LNCAP (cell line): ENCODE measurements around the gene ARID1B.

ENCODE experiments used
- TF ChIP-seq, protein P1 (sequence below): fragments of 450-650 bp; IDR thresholded peaks from 2 replicates; pipeline ENCODE4 v1.5.1; 2017; ENCODE audit warnings: mild to moderate bottlenecking

The ARID1B gene

DNA sequence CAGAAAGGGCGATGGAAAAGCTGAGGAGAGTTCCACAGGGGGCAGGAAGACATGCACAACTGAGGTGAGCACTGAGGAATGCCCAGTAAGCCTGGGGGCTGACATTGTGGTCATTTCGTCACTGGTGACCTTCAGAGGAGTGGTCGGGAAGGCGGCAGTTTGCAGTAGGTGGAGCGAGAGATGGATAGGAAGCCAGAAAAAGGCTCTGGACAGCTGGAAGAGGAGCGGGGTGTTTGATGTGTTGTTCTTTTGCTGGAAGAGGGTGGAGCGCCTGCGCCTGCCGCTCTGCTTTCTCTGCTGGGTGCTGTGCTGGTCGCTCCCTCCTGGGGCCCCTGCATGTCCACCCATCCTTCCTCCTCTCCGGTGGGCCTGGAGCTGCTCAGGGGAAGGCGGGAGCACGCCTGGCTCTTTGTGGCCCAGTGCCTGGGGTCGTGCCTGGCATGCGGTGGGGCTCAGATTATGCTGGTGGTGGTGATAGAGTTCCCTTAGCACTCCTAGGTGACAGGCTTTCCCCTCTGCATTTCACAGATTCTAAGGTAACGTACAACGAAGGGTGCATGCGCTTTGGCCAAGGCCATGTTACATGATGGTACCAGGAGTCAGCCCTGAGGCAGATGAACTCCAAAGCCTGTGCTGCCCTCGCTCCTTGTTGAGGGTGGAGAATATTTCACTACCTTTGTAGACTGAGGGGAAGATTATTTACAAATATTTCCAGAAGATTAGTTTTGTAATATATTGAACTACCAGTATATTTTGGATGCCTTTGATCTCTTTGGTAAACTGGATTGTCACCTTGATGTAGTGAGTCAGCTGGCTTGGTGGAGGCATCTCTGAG, 20.9 kb downstream of the ARID1B start:
- TF ChIP-seq, protein P1, sequence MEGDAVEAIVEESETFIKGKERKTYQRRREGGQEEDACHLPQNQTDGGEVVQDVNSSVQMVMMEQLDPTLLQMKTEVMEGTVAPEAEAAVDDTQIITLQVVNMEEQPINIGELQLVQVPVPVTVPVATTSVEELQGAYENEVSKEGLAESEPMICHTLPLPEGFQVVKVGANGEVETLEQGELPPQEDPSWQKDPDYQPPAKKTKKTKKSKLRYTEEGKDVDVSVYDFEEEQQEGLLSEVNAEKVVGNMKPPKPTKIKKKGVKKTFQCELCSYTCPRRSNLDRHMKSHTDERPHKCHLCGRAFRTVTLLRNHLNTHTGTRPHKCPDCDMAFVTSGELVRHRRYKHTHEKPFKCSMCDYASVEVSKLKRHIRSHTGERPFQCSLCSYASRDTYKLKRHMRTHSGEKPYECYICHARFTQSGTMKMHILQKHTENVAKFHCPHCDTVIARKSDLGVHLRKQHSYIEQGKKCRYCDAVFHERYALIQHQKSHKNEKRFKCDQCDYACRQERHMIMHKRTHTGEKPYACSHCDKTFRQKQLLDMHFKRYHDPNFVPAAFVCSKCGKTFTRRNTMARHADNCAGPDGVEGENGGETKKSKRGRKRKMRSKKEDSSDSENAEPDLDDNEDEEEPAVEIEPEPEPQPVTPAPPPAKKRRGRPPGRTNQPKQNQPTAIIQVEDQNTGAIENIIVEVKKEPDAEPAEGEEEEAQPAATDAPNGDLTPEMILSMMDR = no peak

DNA sequence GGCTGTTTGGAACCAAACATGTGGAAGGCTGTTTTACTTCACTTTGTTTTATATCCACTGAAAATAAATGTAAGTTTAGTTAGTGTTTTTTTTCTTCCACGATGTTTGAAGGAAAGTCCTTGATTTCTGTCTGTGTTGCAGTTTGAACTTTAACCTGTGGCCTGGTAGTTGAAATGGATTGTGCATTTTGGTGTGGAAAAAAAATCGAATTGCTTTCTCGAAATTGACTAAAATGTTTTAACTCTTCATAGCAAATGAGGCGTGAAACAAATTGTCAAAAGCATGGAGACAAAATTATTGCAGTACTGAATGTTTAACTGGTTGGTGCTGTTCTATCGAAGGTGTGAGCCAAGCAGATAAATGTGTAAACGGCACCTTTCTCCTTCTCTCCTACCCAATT, 24.5 kb downstream of the ARID1B start:
- TF ChIP-seq, protein P1 = no peak

DNA sequence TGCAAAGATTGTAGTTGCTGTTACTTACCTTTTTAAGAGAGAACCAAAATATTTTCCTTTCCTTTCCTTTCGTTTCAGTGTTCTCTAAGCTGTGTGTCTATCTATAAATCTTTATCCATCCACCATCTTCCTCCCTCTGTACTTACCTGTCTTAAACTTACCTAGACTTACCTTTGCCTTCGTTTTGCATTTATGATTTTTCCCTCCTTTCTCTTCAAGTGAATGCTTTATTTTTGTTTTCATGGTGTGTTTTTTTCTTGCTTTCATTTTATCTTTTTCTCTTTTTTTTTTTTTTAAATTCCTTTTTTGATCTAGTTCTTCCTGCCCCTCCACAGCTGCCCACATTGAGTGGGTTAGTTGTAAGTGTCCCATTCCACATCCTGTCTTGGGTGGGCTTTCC, 26.2 kb downstream of the ARID1B start:
- TF ChIP-seq, protein P1 = no peak

DNA sequence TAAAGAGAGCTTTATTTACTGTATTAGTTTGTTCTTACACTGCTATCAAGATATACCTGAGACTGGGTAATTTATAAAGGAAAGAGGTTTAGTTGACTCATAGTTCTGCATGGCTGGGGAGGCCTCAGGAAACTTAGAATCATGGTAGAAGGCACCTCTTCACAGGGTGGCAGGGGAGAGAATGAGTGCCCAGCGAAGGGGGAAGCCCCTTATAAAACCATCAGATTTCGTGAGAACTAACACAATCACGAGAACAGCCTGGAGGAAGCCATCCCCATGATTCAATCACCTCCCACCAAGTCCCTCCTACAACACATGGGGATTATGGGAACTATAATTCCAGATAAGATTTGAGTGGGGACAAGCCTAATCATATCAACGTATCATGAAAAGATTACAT, 27.2 kb downstream of the ARID1B start:
- TF ChIP-seq, protein P1 = no peak

DNA sequence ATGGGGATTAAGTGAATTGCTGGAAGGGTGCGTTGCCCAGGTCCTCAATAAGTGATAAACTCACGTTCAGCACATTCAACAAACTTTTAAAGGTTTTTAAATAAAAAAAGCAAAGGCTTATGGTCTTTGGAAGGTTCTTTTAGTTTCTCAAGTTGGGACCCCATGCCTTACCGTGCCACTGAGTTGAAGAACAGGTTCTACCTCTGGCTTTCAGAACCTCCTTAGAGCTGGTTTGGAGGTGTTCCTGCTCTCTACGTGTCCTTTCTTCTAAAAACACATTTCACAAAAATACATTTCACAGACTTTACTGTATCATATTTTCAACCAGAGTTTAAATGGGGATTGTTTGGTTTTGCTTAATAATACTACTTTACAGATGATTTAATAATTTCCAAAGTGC, 29.0 kb downstream of the ARID1B start:
- TF ChIP-seq, protein P1 = no peak

DNA sequence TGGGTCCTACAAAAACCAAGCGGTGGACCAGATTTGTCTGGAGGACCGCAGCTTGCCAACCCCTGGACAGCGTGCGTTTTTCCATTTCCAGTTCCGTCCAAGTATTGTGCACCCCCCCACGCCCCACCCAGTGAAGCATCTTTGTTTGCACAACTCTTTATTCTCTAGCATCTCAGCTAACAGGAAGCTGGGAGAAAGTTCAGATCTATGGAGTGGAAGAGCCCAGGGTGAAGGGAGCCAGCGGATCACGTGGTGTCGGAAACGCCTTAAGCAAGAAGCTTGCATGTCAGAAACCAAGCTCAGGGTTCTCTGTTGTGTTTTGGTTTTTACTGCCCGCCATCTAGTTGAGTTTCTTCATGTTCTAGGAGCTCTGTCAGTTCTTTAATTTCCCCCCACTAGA, 29.9 kb downstream of the ARID1B start:
- TF ChIP-seq, protein P1 = no peak

DNA sequence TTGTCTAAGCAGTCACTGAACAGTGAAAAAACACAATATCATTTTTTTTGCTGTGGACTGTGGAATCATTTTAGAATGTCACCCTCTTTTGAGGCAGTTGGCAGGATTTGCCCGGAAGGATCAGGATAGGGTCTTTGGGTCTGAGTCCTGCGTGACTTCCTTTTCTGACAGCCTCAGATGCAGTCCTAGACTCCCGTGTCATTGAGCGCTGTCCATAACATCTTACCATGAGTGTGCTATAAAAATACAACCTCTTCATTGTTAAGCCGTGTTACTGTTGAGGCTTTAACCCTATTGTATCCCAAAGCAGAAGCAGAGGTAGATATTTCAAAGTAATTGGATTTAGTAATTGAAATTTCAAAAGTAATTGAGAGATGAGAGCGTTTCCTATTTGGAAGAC, 30.6 kb downstream of the ARID1B start:
- TF ChIP-seq, protein P1 = no peak
